Retina (tissue), 1 donor: ENCODE measurements around the gene VN1R4.
"Not testable (repeated sequence)": the region's sequence is repeated elsewhere in the genome, so short reads cannot be mapped to it uniquely, and the experiment has no call there.

Source experiments
- DNase-seq: peaks from one replicate; pipeline ENCODE4 v3.0.0-alpha.2; 2016

The VN1R4 gene

GRCh38 chr19:53267623-53268022, at the start of gene VN1R4:
Gene VN1R4 (minus strand): TSS chr19:53267723. CDS start chr19:53267665, 58 bp downstream.
- DNase-seq: not testable (repeated sequence)

GRCh38 chr19:53311897-53312296, 44.4 kb upstream of the VN1R4 start:
- DNase-seq: no peak

GRCh38 chr19:53311044-53311443, 43.5 kb upstream of the VN1R4 start:
- DNase-seq: no peak

GRCh38 chr19:53308339-53308811, 40.9 kb upstream of the VN1R4 start:
- peak; percentile 79 for DNase-seq

- DNase-seq: not testable (repeated sequence)
Measured at GRCh38 chr19:53301341-53301740, 33.8 kb upstream of the VN1R4 start.

GRCh38 chr19:53294786-53295441, 27.4 kb upstream of the VN1R4 start:
- no peak for DNase-seq

- DNase-seq: no peak
Measured at GRCh38 chr19:53290758-53291549, 23.4 kb upstream of the VN1R4 start.

GRCh38 chr19:53285087-53285486, 17.6 kb upstream of the VN1R4 start:
- DNase-seq: no peak

- not testable (repeated sequence) for DNase-seq
Measured at GRCh38 chr19:53281947-53282346, 14.4 kb upstream of the VN1R4 start.

GRCh38 chr19:53275480-53275879, 8.0 kb upstream of the VN1R4 start:
- DNase-seq: no peak

GRCh38 chr19:53272044-53272443, 4.5 kb upstream of the VN1R4 start:
- DNase-seq: no peak

- not testable (repeated sequence) for DNase-seq
Measured at GRCh38 chr19:53269861-53270260, 2.3 kb upstream of the VN1R4 start.

- not testable (repeated sequence) for DNase-seq
Measured at GRCh38 chr19:53257715-53258342, 9.7 kb downstream of the VN1R4 start, which contains the start of gene VN1R2. Gene VN1R2 (plus strand): TSS chr19:53258292. CDS start chr19:53258376, 84 bp downstream.

- DNase-seq: peak; percentile 86
Measured at GRCh38 chr19:53254411-53255341, 12.8 kb downstream of the VN1R4 start, which contains the start of gene ZNF677. Gene ZNF677 (minus strand): TSS chr19:53254873. CDS start chr19:53251550, 3,323 bp downstream.

GRCh38 chr19:53246498-53246897, 21.0 kb downstream of the VN1R4 start:
- no peak for DNase-seq

- DNase-seq: no peak
Measured at GRCh38 chr19:53237114-53237777, 30.3 kb downstream of the VN1R4 start.

GRCh38 chr19:53224606-53225005, 42.9 kb downstream of the VN1R4 start:
- no peak for DNase-seq

GRCh38 chr19:53222716-53223115, 44.8 kb downstream of the VN1R4 start:
- not testable (repeated sequence) for DNase-seq
